Hippocampal formation (tissue), 2 donors: ENCODE measurements around the gene ARHGDIB.

Experiments
- DNase-seq, 2 donors: peaks; one replicate each; lab custom pipeline; 2025; lab: John Stamatoyannopoulos, UW

Gene ARHGDIB

GRCh38 chr12:14930299-14930698 is 31.1 kb downstream of the ARHGDIB start:
- no peak for DNase-seq

DNA sequence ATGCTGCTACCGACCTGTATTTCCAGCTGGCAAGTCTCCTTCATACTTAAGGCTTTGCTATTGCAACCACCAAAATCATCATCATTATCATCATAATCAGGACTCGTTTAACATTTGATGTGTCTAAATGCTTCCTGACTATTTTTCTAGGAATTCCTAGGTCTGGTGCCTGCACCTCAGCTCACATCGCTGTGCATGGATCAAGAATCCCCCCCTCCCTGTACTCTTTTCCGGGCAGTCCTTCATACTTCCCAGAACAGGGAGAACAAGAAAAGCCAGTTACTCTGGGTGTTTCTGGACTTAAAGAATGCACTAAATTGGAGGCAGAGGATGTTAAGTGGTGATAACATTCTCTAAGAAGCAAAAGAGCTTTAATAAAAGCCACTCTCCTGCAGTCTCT is 32.5 kb downstream of the ARHGDIB start:
- no peak for DNase-seq

- DNase-seq = no peak
These were observed 34.1 kb downstream of the ARHGDIB start for GRCh38 chr12:14927267-14927666.

DNA sequence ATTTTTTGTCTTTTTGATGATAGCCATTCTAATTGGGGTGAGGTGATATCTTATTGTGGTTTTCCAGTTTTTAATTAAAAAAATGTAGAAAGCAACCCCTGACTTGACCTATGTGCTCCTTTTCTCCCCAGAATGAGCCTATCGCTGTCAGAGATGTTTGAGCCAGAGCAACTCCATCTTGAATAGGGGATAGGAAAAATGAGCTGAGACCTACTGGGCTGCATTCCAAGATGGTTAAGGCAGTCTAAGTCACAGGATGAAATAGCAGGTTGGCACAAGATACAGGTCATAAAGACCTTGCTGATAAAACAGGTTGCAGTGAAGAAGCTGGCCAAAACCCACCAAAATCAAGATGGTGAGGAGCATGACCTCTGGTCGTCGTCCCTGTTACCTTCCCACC is 36.9 kb downstream of the ARHGDIB start:
- no peak for DNase-seq

DNA sequence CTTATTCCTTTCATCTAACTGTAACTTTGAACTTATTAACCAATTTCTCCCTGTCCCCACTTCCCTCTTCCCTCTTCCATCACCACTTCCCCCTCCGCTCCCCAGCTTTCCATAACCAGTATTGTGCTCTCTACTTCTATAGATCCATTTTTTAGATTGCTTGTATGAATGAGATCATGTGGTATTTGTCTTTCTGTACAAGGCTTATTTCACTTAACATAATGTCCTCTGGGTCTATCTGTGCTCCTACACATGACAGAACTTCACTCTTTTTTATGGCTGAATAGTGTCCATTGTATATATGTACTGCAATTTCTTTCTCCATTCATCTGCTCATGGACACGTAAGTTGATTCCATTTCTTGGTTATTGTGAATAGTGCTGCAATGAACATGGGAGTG is 37.5 kb downstream of the ARHGDIB start:
- DNase-seq = no peak

GRCh38 chr12:14921218-14921617 is 40.2 kb downstream of the ARHGDIB start:
- no peak for DNase-seq

GRCh38 chr12:14920475-14921126 is 40.8 kb downstream of the ARHGDIB start:
- DNase-seq = no peak

- DNase-seq = no peak
These were observed 41.9 kb downstream of the ARHGDIB start for GRCh38 chr12:14919455-14919854.

GRCh38 chr12:14915736-14916135 is 45.7 kb downstream of the ARHGDIB start:
- no peak for DNase-seq

DNA sequence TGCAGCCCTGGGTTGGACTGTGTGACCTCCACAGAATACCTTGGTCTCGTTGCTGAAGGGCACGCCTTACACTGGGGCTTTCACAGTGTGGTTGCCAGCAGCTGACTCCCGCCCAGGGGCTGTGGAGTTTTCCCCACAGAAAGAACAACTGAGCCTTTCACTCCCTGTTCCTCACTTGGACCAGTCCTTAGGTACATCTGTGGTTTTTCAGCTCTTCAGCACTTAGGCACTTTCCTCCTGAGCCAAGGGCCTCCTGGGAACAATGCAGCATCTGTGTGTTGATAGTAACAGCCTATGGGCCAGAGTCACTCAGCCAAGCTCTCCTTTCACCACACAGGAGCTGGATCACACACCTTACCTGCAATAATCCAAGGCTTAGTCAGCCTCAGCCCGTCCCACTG is 48.0 kb downstream of the ARHGDIB start:
- DNase-seq = no peak

GRCh38 chr12:14911131-14911530 is 50.3 kb downstream of the ARHGDIB start:
- DNase-seq = no peak

- DNase-seq = no peak
These were observed 51.1 kb downstream of the ARHGDIB start for GRCh38 chr12:14910090-14910915.

- no peak for DNase-seq
These were observed 53.4 kb downstream of the ARHGDIB start for GRCh38 chr12:14907953-14908352.

- no peak for DNase-seq
These were observed 55.3 kb downstream of the ARHGDIB start for GRCh38 chr12:14906114-14906513.

DNA sequence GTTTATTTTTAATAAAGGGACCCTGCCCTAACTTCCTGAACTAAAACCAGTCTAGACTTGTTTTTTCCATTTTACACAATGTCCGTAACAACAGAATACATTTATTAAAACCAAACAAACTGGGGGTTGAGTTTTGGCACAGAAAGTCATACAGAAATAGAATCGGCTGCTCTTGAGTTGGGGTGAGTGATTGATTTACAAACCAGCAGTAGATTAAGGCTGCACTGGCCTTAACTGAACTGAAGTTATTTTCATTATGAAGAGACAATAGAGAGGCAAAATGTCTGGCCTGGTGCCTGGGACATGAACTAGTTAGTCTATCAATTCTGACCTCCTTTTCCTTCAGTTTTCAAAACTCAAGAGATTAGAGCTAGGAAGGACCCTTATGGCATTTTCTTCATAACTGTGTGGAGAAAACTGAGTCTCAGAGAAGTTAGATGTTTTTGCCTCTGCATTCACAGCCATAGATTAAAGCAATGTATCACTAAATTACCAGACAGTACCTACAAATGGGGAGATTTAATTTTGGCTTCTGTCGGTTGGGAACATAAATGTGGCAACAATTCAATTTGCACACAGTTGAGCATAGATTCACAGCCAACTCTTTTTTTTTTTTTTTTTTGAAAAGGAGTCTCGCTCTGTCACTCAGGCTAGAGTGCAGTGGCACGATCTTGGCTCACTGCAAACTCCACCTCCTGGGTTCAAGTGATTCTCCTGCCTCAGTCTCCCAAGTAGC is 56.0 kb downstream of the ARHGDIB start:
- no peak for DNase-seq

DNA sequence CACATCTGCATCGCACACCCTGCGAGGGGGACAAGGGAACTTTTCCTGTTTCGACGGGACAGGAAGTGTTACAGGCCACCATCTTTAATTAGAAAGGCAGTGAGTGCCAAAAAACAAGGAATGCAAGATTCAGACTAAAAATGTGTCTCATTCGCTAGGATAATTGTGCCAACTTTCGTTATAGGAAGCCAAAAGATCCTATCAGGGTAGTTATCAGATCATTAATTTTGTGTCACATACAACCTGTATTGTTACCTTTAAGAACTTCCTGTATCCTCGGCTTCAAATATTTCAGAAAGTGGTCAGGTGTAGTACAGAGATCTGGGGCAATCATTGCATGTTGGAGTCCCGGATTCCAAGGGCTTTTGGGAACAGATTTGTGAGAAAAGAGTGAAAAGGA is 56.5 kb downstream of the ARHGDIB start:
- no peak for DNase-seq

DNA sequence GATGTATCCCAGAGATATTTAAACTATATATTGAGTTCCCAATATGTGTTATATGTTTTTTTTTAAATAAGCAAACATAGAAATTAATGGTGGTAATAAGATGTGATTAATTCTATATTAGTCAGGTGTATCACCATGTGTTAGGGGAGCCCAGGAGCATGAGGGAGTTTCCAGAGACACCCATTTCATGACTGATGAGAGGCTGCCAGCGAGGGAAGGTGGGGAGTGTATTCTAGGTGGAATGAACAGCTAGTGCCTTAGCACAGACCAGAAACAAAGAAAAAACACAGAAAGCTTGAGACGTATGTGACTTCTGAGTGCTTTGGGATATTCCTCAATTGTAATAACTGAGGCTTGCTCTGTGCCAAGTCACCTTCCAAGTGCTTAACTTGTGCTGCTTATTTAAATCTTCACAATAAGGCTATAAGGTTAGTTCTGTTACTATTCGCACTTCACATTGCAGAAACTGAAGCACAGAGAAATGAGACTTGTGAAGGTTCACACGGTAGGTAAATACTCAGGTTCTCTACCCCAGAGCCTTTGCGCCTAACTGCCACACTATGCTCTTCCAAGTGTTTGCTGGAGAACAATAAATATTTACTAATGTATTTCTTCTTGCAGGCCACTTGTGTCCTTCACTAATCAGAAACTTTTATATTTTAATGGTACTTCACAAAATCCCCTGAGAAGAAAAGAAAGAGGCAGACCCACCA is 57.9 kb downstream of the ARHGDIB start:
- no peak for DNase-seq

GRCh38 chr12:14902465-14902864 is 58.9 kb downstream of the ARHGDIB start:
- DNase-seq = no peak

- DNase-seq = no peak
These were observed 60.2 kb downstream of the ARHGDIB start for GRCh38 chr12:14901228-14901562.

GRCh38 chr12:14900521-14901227 is 60.7 kb downstream of the ARHGDIB start:
- DNase-seq = no peak

DNA sequence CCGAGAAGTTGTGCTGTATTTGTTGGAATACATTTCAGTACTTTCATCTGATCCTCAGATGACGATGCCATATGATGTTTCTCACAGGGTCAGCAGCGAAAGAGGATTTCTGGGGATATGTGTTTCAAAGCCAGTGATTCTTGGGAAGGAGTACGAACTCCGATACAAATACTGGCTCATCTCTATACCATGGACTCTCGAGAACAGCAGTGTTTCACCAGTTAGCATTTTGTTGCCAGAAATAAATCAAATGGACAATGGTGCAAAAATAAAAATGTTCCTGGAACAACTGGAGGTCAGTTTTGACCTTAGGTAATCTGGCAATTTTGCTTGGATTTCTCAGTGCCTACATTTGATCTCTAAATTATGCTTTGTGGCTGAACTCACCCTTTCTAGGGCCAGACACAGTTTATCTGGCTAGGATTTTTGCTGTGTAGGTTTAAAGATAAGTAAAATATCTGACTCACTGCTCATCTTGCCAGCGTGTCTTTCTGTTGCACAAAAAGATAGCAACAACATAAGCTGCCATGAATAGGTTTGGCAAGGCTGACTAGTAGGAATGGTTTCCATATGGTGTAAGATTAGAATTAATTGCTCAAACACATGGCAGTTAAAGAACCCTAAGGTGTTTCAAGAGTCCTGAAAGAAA is 64.8 kb downstream of the ARHGDIB start:
- peak in 1 of 2 donors; percentile 4 for DNase-seq
